AG04449 (cell line): ENCODE results near the gene TNXB.

ENCODE experiments used
- CTCF ChIA-PET: fragments of 350-600 bp; formaldehyde crosslinking; extraction: SDS; loops from one replicate; lab custom pipeline; 2021; ENCODE audit warnings: antibody characterized with exemption; lab: Yijun Ruan, JAX
- POLR2A ChIA-PET: fragments of 400-600, 350-600 bp; formaldehyde crosslinking; extraction: SDS; loops from one replicate; lab custom pipeline; 2020; ENCODE audit warnings: antibody characterized with exemption, inconsistent platforms; lab: Yijun Ruan, JAX
- DNase-seq: peaks from one replicate; pipeline ENCODE4 v3.0.0-alpha.2; 2010; ENCODE audit warnings: low read depth, low spot score
- H3K4me3 ChIP-seq: 2 replicates; pipeline ENCODE4 v1.5.1; 2011; ENCODE audit warnings: low read depth, mild to moderate bottlenecking, control low read depth, low read length
- TF ChIP-seq, protein P1 (sequence below): IDR thresholded peaks from one replicate; pipeline ENCODE4 v1.5.1; 2011; ENCODE audit warnings: mild to moderate bottlenecking, moderate library complexity, low read length, control low read depth, inconsistent platforms; ENCODE audit not compliant: insufficient read depth; ENCODE audit errors: missing control alignments

Gene TNXB

DNA sequence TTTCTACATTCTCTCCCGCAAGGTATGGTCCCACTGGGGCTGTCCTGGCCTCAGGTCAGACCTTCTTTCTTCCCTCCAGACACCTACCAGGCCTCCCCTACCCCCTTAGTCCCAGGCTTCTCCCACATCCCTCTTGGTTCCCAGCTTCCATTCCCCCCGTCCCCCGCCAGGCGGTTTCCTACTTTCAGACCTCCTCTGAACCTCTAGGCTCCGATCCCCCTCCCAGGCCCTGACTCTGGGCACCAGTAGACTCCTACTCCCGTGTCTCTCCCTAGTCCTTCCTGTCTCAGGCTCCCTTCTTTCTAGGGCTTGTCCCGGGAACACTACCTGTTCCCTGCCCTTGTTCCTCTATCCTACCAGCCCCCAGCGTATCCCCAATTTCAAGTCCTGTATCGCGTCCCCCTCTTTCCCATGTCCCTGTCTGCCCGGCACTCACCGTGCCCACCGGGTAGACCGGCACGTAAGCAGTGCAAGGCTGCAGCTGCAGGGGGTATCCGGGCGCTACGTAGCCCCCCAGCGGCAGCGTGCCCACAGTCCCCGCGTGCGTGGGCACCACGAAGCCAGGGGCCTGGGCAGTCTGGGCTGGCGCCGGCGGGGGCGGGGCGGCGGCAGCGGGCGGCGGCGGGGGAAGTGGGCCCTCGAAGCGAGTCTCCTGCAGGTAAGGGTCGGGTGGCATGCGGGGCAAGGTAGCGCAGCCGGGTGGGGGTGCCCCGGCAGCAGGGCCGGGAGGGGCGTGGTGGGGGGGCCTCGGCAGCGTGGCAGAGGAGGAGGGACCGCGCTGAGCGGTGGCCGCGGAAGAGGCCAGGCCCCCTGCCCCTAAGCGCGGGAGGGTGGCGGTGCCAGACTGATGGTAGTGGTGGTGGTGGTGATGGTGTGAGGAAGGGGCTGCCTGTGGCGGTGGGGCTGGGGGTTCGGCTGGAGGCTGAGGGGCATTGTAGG, 41.1 kb upstream of the TNXB start:
- CTCF ChIA-PET: no interaction called here
- peak overlapping the region; percentile 20; the same call in 1 of the 2 replicates for H3K4me3 ChIP-seq
- TF ChIP-seq, protein P1, sequence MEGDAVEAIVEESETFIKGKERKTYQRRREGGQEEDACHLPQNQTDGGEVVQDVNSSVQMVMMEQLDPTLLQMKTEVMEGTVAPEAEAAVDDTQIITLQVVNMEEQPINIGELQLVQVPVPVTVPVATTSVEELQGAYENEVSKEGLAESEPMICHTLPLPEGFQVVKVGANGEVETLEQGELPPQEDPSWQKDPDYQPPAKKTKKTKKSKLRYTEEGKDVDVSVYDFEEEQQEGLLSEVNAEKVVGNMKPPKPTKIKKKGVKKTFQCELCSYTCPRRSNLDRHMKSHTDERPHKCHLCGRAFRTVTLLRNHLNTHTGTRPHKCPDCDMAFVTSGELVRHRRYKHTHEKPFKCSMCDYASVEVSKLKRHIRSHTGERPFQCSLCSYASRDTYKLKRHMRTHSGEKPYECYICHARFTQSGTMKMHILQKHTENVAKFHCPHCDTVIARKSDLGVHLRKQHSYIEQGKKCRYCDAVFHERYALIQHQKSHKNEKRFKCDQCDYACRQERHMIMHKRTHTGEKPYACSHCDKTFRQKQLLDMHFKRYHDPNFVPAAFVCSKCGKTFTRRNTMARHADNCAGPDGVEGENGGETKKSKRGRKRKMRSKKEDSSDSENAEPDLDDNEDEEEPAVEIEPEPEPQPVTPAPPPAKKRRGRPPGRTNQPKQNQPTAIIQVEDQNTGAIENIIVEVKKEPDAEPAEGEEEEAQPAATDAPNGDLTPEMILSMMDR: no peak
- POLR2A ChIA-PET: interaction anchor here (0.9 kb wide), 1 partner anchor 1125 kb away, joined by 3 read pairs; no protein-coding TSS in a partner anchor
- DNase-seq: no peak

DNA sequence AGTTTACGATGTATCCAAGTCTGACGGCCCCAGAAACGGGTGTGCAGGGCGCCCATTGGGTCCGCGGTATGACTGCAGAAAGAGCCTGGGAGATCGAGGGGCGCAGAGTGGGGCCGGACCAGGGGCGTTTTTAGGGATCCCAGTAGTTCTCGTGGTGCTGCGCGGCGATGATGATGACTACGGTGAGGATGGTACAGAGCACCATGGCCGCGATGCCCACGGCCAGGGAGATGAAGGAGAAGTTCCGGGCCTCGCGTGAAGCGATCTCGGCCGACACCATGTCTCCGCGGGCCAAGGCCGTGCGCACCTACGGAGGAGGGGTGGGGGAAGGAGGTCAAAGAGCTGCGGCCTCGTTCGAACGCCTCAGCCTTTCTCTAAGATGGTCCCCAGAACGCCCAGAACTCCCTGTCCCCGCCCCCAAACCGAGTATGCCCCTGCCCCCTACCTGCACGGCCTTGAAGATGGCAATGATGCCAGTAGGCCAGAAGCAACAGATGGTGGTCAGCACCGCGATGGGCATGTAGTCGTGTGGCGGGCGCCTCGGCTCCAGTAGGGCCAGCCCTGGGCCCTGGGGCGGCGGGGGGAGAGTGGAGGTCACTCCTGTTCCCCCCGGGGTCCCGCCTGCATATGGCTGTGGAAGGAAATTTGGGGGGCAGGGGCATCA, 40.1 kb upstream of the TNXB start:
- ChIA-PET CTCF (no interaction called here), POLR2A (no interaction called here)
- TF ChIP-seq, protein P1: no peak
- H3K4me3 ChIP-seq: no peak overlapping the region
- DNase-seq: no peak

DNA sequence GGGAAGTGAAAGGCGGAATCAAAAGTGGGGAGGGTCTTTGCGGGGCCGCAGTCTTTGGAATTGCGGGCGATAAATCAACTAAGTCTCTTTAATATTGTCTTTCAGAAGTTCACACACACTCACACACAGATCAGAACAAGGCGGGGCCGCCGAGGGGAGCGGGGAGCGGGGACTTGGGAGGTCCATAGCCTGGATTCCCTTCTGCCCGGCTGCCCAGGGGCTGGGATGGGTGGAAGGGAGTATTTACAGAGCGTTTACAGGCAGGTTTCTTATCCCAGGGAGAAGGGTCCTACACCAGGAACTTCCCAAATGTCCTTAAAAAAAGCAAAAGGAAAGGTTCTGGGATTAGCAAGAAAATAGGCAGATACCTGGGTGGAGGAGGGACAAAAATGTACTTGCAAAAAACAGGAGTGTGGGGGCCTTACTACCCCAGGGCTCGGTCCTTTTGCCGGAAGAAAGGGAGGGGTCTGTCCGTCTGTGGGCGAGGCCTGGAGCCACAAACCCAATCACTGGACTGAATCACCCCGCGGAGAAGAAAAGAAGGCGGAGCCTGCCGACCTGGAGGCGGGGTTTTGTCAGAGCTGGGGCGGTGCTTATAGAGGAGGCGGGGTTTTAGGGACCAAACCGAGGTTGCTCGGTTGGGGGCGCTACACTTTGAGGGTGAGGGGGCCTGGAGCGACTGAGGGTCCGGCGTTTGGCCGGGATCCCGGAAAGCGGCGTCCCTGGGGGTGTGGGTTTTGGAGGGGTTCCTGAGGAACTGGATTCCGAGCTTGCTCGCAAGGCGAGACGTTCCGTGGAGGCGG, 39.4 kb upstream of the TNXB start:
- TF ChIP-seq, protein P1: no peak
- CTCF ChIA-PET: interaction anchor here (0.8 kb wide), 1 partner anchor 47 kb away, joined by 4 read pairs; no protein-coding TSS in a partner anchor
- POLR2A ChIA-PET: no interaction called here
- no peak overlapping the region for H3K4me3 ChIP-seq
- no peak for DNase-seq

DNA sequence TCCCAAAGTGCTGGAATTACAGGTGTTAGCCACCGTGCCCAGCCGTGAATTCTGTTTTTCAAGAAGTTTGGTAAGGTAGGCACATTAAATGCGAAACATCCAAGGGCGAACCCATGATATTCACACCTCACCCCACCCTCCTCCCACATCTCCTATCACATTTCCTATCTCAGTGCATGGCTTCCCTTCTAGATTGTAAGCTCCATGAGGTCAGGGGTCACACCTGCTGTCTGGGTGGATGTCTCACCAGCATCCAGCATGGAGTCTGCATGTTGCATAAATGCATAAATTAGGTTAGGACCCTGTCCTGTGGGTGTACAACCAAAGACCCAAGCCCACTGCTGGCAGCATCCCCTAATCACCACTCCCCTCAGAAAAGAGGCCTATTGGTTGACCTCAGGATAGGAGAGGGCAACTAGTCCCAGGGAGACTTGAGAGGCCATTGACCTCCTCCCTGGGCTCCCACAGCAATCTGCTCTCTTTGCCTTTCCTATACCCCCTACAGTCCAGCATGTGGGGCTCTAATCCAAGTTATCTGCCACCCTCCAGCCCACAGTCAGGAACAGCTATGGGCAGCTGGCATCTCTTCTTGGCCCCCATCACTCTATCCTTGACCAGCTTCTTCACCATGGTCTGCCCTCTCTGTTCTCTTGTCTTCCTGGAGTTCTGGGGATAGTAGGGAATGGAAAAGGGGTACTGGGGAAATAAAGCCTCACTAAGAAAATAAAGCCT, 38.4 kb upstream of the TNXB start:
- no peak for DNase-seq
- ChIA-PET CTCF (interaction anchor here (0.8 to 1.0 kb wide), 2 partner anchors 28 to 48 kb away, joined by 3 to 4 read pairs; no protein-coding TSS in a partner anchor), POLR2A (no interaction called here)
- TF ChIP-seq, protein P1: no peak
- H3K4me3 ChIP-seq: no peak overlapping the region

DNA sequence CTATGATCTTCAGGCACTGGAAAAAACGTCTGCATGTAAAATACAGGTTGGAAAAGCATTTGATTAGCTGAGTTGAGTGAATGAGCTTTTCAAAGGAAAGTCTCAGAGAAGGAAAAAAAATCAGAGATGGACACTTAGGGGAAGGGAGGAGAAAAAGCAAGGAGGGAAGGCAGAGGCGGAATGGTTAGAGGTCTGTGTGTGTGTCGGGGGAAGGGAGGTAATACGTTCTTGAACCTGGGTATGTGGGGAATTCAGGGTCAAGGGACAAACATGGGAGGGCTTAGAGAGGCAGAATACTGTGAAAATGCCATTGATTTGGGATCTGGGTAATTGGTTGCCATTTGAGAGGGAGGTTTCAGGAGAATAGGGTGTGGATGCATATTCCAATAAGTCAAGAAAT, 37.5 kb upstream of the TNXB start:
- no peak overlapping the region for H3K4me3 ChIP-seq
- ChIA-PET POLR2A (interaction anchor here (0.6 kb wide), 1 partner anchor 25 kb away, joined by 3 read pairs; no protein-coding TSS in a partner anchor), CTCF (interaction anchor here (1.0 to 1.8 kb wide), 2 partner anchors 12 to 28 kb away, joined by 4 read pairs; no protein-coding TSS in a partner anchor)
- TF ChIP-seq, protein P1: no peak
- DNase-seq: no peak
